GM10847 (cell line): ENCODE measurements around the gene CPA4.

Experiments
- POLR2A ChIP-seq: IDR thresholded peaks from 2 replicates; pipeline ENCODE4 v1.6.1; 2011; ENCODE audit not compliant: insufficient read length; ENCODE audit errors: extremely low read depth

Gene CPA4

GRCh38 chr7:130292682-130293257 is at the start of gene CPA4:
CPA4 (plus strand) TSS chr7:130293161; CDS start chr7:130293181, 20 bp downstream.
- TF ChIP-seq POLR2A, result no peak

- no peak for TF ChIP-seq POLR2A
Measured at GRCh38 chr7:130254555-130254954, 38.4 kb upstream of the CPA4 start.

- no peak for TF ChIP-seq POLR2A
Measured at GRCh38 chr7:130256704-130257103, 36.3 kb upstream of the CPA4 start.

- TF ChIP-seq POLR2A, result no peak
Measured at GRCh38 chr7:130258494-130259078, 34.4 kb upstream of the CPA4 start.

- TF ChIP-seq POLR2A, result no peak
Measured at GRCh38 chr7:130262448-130262847, 30.5 kb upstream of the CPA4 start.

GRCh38 chr7:130263130-130263529 is 29.8 kb upstream of the CPA4 start:
- no peak for TF ChIP-seq POLR2A

- TF ChIP-seq POLR2A, result no peak
Measured at GRCh38 chr7:130266258-130266960, 26.6 kb upstream of the CPA4 start, which contains the start of gene CPA2. CPA2 (plus strand) TSS chr7:130266863; CDS start chr7:130266882, 19 bp downstream.

GRCh38 chr7:130266961-130267321 is 26.0 kb upstream of the CPA4 start:
- no peak for TF ChIP-seq POLR2A

- no peak for TF ChIP-seq POLR2A
Measured at GRCh38 chr7:130268463-130269317, 24.3 kb upstream of the CPA4 start.

GRCh38 chr7:130269318-130269694 is 23.7 kb upstream of the CPA4 start:
- TF ChIP-seq POLR2A, result no peak

GRCh38 chr7:130270947-130271800 is 21.8 kb upstream of the CPA4 start:
- TF ChIP-seq POLR2A, result no peak

GRCh38 chr7:130272381-130273080 is 20.4 kb upstream of the CPA4 start:
- TF ChIP-seq POLR2A, result no peak

GRCh38 chr7:130273081-130273932 is 19.7 kb upstream of the CPA4 start:
- TF ChIP-seq POLR2A, result no peak
